ENCODE measurements around the gene MEP1B.

Gene MEP1B

GRCh38 chr18:32258148-32258547, 68.3 kb downstream of the MEP1B start:
- Histone ChIP-seq H3K79me2 (ENCODE audit: control insufficient read depth, low read length) (no peaks in the 10 kb centered on the region), H3K4me2 (ENCODE audit: low read length) (no peak overlapping the region), H3K36me3 (ENCODE audit: control insufficient read depth, low read length) (no peaks in the 10 kb centered on the region), H3K27ac (ENCODE audit: low read depth, low read length) (no peak overlapping the region), H3K4me3 (ENCODE audit: low read length) (no peak overlapping the region), H3F3A (ENCODE audit: control insufficient read depth, insufficient read depth) (no peaks in the 10 kb centered on the region), H3K27me3 (ENCODE audit: control insufficient read depth, low read length) (peaks cover 3% of the 10 kb centered on the region), H3K9me2 (replicated peaks; ENCODE audit: control insufficient read depth, low read length) (no peaks in the 10 kb centered on the region), H3K4me1 (ENCODE audit: control insufficient read depth, low read length) (no peaks in the 10 kb centered on the region), H4K20me1 (ENCODE audit: control insufficient read depth, insufficient read depth, low read depth, low read length) (no peaks in the 10 kb centered on the region), H3K9me3 (ENCODE audit: control insufficient read depth, insufficient read depth, low read length) (no peaks in the 10 kb centered on the region)
- TF ChIP-seq CTCF (IDR thresholded peaks at IDR 0.05; ENCODE audit: low read depth, low read length, poor library complexity, severe bottlenecking) = no peak
- no peak for TF ChIP-seq EZH2phosphoT487 (IDR thresholded peaks at IDR 0.05; ENCODE audit: borderline replicate concordance, low read length)

- Histone ChIP-seq H3K27ac (ENCODE audit: low read depth, low read length) (no peak overlapping the region), H3K4me2 (ENCODE audit: low read length) (no peak overlapping the region), H4K20me1 (ENCODE audit: control insufficient read depth, insufficient read depth, low read depth, low read length) (no peaks in the 10 kb centered on the region), H3K4me1 (ENCODE audit: control insufficient read depth, low read length) (no peaks in the 10 kb centered on the region), H3K36me3 (ENCODE audit: control insufficient read depth, low read length) (no peaks in the 10 kb centered on the region), H3K9me3 (ENCODE audit: control insufficient read depth, insufficient read depth, low read length) (no peaks in the 10 kb centered on the region), H3K27me3 (ENCODE audit: control insufficient read depth, low read length) (peaks cover 7% of the 10 kb centered on the region), H3K9me2 (replicated peaks; ENCODE audit: control insufficient read depth, low read length) (no peaks in the 10 kb centered on the region), H3F3A (ENCODE audit: control insufficient read depth, insufficient read depth) (no peaks in the 10 kb centered on the region), H3K79me2 (ENCODE audit: control insufficient read depth, low read length) (no peaks in the 10 kb centered on the region), H3K4me3 (ENCODE audit: low read length) (no peak overlapping the region)
- TF ChIP-seq EZH2phosphoT487 (IDR thresholded peaks at IDR 0.05; ENCODE audit: borderline replicate concordance, low read length) = no peak
- no peak for TF ChIP-seq CTCF (IDR thresholded peaks at IDR 0.05; ENCODE audit: low read depth, low read length, poor library complexity, severe bottlenecking)
Observed at GRCh38 chr18:32258558-32259204, 68.8 kb downstream of the MEP1B start.

- no peaks in the 10 kb centered on the region for H3K9me2 ChIP-seq (replicated peaks; ENCODE audit: control insufficient read depth, low read length)
- no peak overlapping the region for H3K27ac ChIP-seq (ENCODE audit: low read depth, low read length)
- peaks cover 7% of the 10 kb centered on the region for H3K27me3 ChIP-seq (ENCODE audit: control insufficient read depth, low read length)
- no peaks in the 10 kb centered on the region for H3K79me2 ChIP-seq (ENCODE audit: control insufficient read depth, low read length)
- H3F3A ChIP-seq (ENCODE audit: control insufficient read depth, insufficient read depth) = no peaks in the 10 kb centered on the region
- H3K4me1 ChIP-seq (ENCODE audit: control insufficient read depth, low read length) = no peaks in the 10 kb centered on the region
- no peak overlapping the region for H3K4me2 ChIP-seq (ENCODE audit: low read length)
- no peaks in the 10 kb centered on the region for H4K20me1 ChIP-seq (ENCODE audit: control insufficient read depth, insufficient read depth, low read depth, low read length)
- H3K36me3 ChIP-seq (ENCODE audit: control insufficient read depth, low read length) = no peaks in the 10 kb centered on the region
- H3K4me3 ChIP-seq (ENCODE audit: low read length) = no peak overlapping the region
- H3K9me3 ChIP-seq (ENCODE audit: control insufficient read depth, insufficient read depth, low read length) = no peaks in the 10 kb centered on the region
- TF ChIP-seq EZH2phosphoT487 (IDR thresholded peaks at IDR 0.05; ENCODE audit: borderline replicate concordance, low read length) (no peak), CTCF (IDR thresholded peaks at IDR 0.05; ENCODE audit: low read depth, low read length, poor library complexity, severe bottlenecking) (no peak)
Observed at GRCh38 chr18:32259553-32259952, 69.7 kb downstream of the MEP1B start.

Measured in DOHH2 (cell line).